Fibroblast of lung (primary cell): ENCODE data around the gene SNRPA1. TPM values are rescaled to one million over a fixed set of nuclear protein-coding genes. Genes with fewer than 3 reads are reported as not detected.

Experiments used
- DNase-seq, 2 donors: peaks; one replicate each; pipeline versions ENCODE4 v3.0.0 to v3.0.0-alpha.2; 2010; ENCODE audit warnings: low read depth in 2 of 2
- H2AFZ ChIP-seq: 2 replicates; pipeline ENCODE4 v1.5.1; 2012; ENCODE audit warnings: low read length, control low read depth, inconsistent platforms
- H3K27ac ChIP-seq: 2 replicates; pipeline ENCODE4 v1.5.1; 2011; ENCODE audit warnings: low read length, control low read depth; ENCODE audit not compliant: insufficient read depth
- H3K27me3 ChIP-seq: 2 replicates; pipeline ENCODE4 v1.5.1; 2011; ENCODE audit warnings: mild to moderate bottlenecking, low read length; ENCODE audit not compliant: control insufficient read depth, insufficient read depth
- H3K36me3 ChIP-seq: 2 replicates; pipeline ENCODE4 v1.5.1; 2011; ENCODE audit warnings: low read length; ENCODE audit not compliant: control insufficient read depth, insufficient read depth
- H3K4me1 ChIP-seq: 2 replicates; pipeline ENCODE4 v1.5.1; 2011; ENCODE audit warnings: low read length; ENCODE audit not compliant: control insufficient read depth, insufficient read depth; ENCODE audit errors: extremely low read depth
- H3K4me2 ChIP-seq: 2 replicates; pipeline ENCODE4 v1.5.1; 2011; ENCODE audit warnings: low read length, control low read depth; ENCODE audit not compliant: insufficient read depth; ENCODE audit errors: extremely low read depth
- H3K4me3 ChIP-seq, 4 experiments: fragments of 200-600 bp in 1 of 4; sonication (generic) in 1 of 4; replicated peaks in 1 of 4; 2 replicates each; pipeline ENCODE4 v1.5.1; 2011 to 2016; ENCODE audit warnings: low read length in 4 of 4, low read depth in 3 of 4, mild to moderate bottlenecking in 3 of 4, control low read depth in 2 of 4, inconsistent platforms in 1 of 4, mixed read lengths in 1 of 4; ENCODE audit not compliant: insufficient read depth in 1 of 4; ENCODE audit errors: control extremely low read depth in 1 of 4
- H3K79me2 ChIP-seq: 2 replicates; pipeline ENCODE4 v1.5.1; 2012; ENCODE audit warnings: mild to moderate bottlenecking, low read length, inconsistent platforms; ENCODE audit not compliant: control insufficient read depth, insufficient read depth
- H3K9ac ChIP-seq: 2 replicates; pipeline ENCODE4 v1.5.1; 2011; ENCODE audit warnings: mild to moderate bottlenecking, low read length, control low read depth; ENCODE audit not compliant: insufficient read depth
- H3K9me3 ChIP-seq: 2 replicates; pipeline ENCODE4 v1.5.1; 2012; ENCODE audit warnings: low read depth, low read length; ENCODE audit not compliant: control insufficient read depth, insufficient read depth
- H4K20me1 ChIP-seq: 2 replicates; pipeline ENCODE4 v1.5.1; 2011; ENCODE audit warnings: low read length; ENCODE audit not compliant: control insufficient read depth, insufficient read depth; ENCODE audit errors: extremely low read depth
- CTCF ChIP-seq, 2 donors: IDR thresholded peaks in 1 of 2; conservative IDR thresholded peaks in 1 of 2; 1 replicate in 1 of 2; 2 replicates in 1 of 2; pipeline ENCODE4 v1.5.1; 2011 to 2012; ENCODE audit warnings: low read length in 2 of 2, control low read depth in 1 of 2, inconsistent platforms in 1 of 2, low read depth in 1 of 2, mild to moderate bottlenecking in 1 of 2
- EZH2 ChIP-seq: IDR thresholded peaks from 2 replicates; pipeline ENCODE4 v1.5.1; 2012; ENCODE audit warnings: low read length, control low read depth, mild to moderate bottlenecking; ENCODE audit errors: missing control alignments
- polyA plus RNA-seq, 2 donors: library from polyadenylated mRNA; depleted of rRNA in 1 of 2; stranded (reverse) in 1 of 2; unstranded in 1 of 2; fragments of >200 nt; gene quantifications; 2 replicates each; pipeline ENCODE4 v1.2.1, GENCODE V29; 2011 to 2012; ENCODE audit warnings: missing spikeins in 1 of 2
- total RNA-seq: library from RNA; depleted of rRNA; stranded (reverse); fragments of >200 nt; gene quantifications from 2 replicates; pipeline ENCODE4 v1.2.1, GENCODE V29; 2014

The SNRPA1 gene
- total and polyA plus RNA-seq, 2 donors (not counting 1 experiment from before 2014, with no cell fraction given), result 12.9 to 90.3 TPM

- Histone ChIP-seq H4K20me1 (no peaks in the 10 kb centered on the region), H3K27ac (peak overlapping the region; percentile 46)
- DNase-seq, result peak; percentile 69
Observed at GRCh38 chr15:101244036-101244781, 50.8 kb downstream of the SNRPA1 start.

GRCh38 chr15:101243420-101243819 is 51.6 kb downstream of the SNRPA1 start:
- Histone ChIP-seq H3K4me3 (no peak overlapping the region), H3K4me1 (peaks cover 45% of the 10 kb centered on the region), H3K27ac (peak overlapping the region; percentile 23), H4K20me1 (no peaks in the 10 kb centered on the region), H2AFZ (no peak overlapping the region), H3K79me2 (peaks cover 99% of the 10 kb centered on the region), H3K4me2 (peak overlapping the region; percentile 7), H3K9ac (no peak overlapping the region), H3K36me3 (peaks cover 2% of the 10 kb centered on the region), H3K9me3 (no peaks in the 10 kb centered on the region), H3K27me3 (no peaks in the 10 kb centered on the region)
- no peak for DNase-seq
- TF ChIP-seq EZH2, result no peak

More at GRCh38 chr15:101244036-101244781, 50.8 kb downstream of the SNRPA1 start:
- Histone ChIP-seq H3K27me3 (no peaks in the 10 kb centered on the region), H3K9ac (no peak overlapping the region), H3K4me3 (peak overlapping the region in 3 of 4 experiments; percentile 1 to 6 (median 2)), H3K9me3 (no peaks in the 10 kb centered on the region), H3K79me2 (peaks cover 99% of the 10 kb centered on the region), H2AFZ (no peak overlapping the region), H3K36me3 (peaks cover 2% of the 10 kb centered on the region), H3K4me1 (peaks cover 42% of the 10 kb centered on the region), H3K4me2 (peak overlapping the region; percentile 73)
- TF ChIP-seq CTCF (conservative IDR thresholded peaks at IDR 0.05 in 1 of 2, IDR thresholded peaks at IDR 0.05 in 1 of 2; ENCODE audit: low read depth in 1 of 2, low read length in 2 of 2), result no peak
- TF ChIP-seq EZH2, result no peak

GRCh38 chr15:101242999-101243336 is 52.1 kb downstream of the SNRPA1 start:
- Histone ChIP-seq H3K79me2 (peaks cover 99% of the 10 kb centered on the region), H3K27me3 (no peaks in the 10 kb centered on the region), H3K36me3 (peaks cover 2% of the 10 kb centered on the region), H3K9ac (no peak overlapping the region), H3K4me2 (peak overlapping the region; percentile 7), H3K9me3 (no peaks in the 10 kb centered on the region), H3K4me1 (peaks cover 42% of the 10 kb centered on the region), H4K20me1 (no peaks in the 10 kb centered on the region), H2AFZ (no peak overlapping the region), H3K27ac (peak overlapping the region; percentile 18), H3K4me3 (no peak overlapping the region)
- peak in 1 of 2 donors; percentile 64 for DNase-seq
- TF ChIP-seq EZH2, result no peak
- TF ChIP-seq CTCF (conservative IDR thresholded peaks at IDR 0.05 in 1 of 2, IDR thresholded peaks at IDR 0.05 in 1 of 2; ENCODE audit: low read depth in 1 of 2, low read length in 2 of 2), result no peak
